ENCODE results near the gene CCDC159.

DNA sequence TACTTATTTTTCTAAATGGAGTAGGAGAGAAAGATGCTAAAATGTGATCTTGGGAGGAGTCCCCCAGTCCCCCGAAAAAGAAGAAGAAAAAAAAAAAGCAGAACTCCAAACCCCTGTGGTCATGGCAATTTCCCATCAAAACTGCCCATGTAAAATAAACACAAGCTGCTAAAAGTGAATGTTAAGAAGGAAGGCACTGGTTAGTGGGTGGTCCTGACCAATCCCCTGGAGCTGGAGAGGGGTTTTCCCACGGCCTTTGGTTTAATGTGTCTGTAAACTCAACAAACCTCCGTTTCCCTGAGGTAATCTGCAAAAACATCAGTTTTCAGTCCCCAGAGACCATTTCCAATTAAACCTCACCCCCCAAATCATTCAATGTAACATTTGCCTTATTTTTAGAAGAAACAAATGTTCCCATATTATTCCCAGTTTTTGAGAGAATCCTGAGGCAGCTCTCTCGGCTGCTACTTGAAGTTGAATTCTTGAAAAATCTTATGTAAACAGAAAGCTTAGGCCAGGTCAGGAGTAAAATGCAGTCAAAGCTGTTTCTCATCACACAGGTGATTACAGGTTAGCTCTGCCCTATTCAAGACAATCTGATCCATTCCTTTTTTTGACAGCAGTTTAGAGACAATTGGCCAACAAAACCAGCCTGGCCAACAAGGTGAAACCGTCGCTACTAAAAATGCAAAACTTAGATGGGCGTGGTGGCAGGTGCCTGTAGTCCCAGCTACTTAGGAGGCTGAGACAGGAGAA lies 23.9 kb upstream of the CCDC159 start:
- no peak for TF ChIP-seq POLR2A (IDR thresholded peaks at IDR 0.05)
- TF ChIP-seq, protein P1, sequence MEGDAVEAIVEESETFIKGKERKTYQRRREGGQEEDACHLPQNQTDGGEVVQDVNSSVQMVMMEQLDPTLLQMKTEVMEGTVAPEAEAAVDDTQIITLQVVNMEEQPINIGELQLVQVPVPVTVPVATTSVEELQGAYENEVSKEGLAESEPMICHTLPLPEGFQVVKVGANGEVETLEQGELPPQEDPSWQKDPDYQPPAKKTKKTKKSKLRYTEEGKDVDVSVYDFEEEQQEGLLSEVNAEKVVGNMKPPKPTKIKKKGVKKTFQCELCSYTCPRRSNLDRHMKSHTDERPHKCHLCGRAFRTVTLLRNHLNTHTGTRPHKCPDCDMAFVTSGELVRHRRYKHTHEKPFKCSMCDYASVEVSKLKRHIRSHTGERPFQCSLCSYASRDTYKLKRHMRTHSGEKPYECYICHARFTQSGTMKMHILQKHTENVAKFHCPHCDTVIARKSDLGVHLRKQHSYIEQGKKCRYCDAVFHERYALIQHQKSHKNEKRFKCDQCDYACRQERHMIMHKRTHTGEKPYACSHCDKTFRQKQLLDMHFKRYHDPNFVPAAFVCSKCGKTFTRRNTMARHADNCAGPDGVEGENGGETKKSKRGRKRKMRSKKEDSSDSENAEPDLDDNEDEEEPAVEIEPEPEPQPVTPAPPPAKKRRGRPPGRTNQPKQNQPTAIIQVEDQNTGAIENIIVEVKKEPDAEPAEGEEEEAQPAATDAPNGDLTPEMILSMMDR (IDR thresholded peaks at IDR 0.05): no peak
